ENCODE measurements around the gene CEP76. TPM values are rescaled to one million over a fixed set of nuclear protein-coding genes. Genes with fewer than 3 reads are reported as not detected.

CEP76 gene
- total and polyA plus RNA-seq, 11 donors, result 1.3 to 7.9 (median 4.3) TPM

DNA sequence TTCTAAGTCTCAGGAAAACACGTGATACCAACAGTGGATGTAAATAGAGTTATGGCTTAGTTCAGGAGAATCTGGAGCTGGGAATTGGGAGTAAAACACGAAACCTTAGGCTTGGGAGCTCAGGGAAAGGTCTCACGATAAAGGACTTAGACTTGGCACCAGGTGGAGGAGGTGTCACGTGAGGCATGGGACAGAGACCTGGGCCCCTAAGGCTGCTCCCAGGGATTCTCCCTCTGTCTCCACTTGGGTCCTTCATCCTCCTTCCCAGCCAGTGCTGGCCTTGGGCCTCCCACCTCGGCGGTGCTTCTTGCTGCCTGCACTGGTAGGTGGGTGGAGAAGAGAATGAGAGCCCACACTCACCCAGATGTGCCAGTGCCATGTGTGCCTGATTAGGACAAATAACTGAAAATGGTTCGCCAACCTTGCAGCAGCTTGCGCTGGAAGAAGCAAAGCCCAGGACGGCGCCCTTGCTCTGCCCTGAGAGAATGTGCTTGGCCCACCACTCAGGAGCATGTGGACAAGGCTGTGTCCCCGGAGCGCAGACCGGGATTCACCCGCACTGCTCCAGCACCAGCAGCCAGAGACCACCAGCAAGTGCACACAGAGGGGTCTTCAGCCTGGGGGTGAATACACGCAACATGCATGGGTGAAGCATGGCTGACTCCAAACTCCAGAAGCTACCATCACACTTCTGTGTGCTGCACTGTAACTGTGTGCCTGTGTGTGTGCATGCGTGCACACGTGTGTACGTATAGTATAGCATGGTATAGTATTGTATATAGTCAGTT lies 48.4 kb upstream of the CEP76 start:
- Histone ChIP-seq H3K27me3 (no peaks in the 10 kb centered on the region), H3K36me3 (no peaks in the 10 kb centered on the region), H3K4me1 (no peaks in the 10 kb centered on the region), H3K9me3 (no peaks in the 10 kb centered on the region), H3K4me3 (no peak overlapping the region), H3K27ac (no peak overlapping the region)
- WGBS, 4 donors, result 86 to 94% (median 91%) methylated on average over 15 to 18 of the region's 18 CpGs
- TF ChIP-seq POLR2A (IDR thresholded peaks at IDR 0.05) (no peak), CTCF (IDR thresholded peaks at IDR 0.05) (no peak)
- intact Hi-C loops (cut with DNase I), result no loop called here
- no peak for ATAC-seq
- no peak for DNase-seq

DNA sequence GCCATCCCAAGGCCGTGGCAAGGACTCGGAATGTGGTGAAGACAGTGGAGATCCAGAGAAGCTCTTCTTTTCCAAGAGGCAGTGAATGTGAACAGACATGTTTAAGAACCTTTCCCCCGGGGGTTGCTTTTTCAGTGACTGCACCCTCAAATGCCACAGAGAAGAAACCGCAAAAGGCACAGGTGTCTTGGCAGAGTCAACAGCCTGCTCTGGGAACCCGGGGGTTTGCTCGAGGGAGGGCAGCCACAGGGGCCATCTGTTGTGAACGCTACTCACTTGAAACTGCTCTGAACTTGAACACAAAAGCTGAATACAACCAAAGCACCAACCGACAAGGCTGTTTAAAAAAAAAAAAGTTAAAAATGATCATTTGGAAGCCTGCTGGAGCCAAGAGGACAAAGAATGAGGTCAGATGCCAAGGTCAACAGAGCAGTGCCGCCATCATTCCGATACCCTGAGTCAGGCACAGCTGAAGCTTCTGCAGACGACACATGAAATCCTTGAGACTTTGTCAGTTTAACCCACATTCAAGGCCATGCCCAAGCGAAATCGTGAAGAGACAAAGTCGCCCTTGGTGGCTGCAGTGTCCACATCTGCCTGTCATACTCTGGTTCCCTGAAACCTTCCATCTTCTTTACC lies 47.7 kb upstream of the CEP76 start:
- Histone ChIP-seq H3K4me1 (no peaks in the 10 kb centered on the region), H3K9me3 (no peaks in the 10 kb centered on the region), H3K4me3 (no peak overlapping the region), H3K27ac (no peak overlapping the region), H3K36me3 (no peaks in the 10 kb centered on the region), H3K27me3 (no peaks in the 10 kb centered on the region)
- no peak for TF ChIP-seq CTCF (IDR thresholded peaks at IDR 0.05)
- TF ChIP-seq POLR2A (IDR thresholded peaks at IDR 0.05), result no peak
- ATAC-seq (no peak), DNase-seq (no peak)
- intact Hi-C loops (cut with DNase I), result no loop called here
- WGBS, 4 donors, result 78 to 83% (median 82%) methylated on average over 14 of the region's 14 CpGs

- WGBS, 4 donors, result 73 to 84% (median 76%) methylated on average over 13 of the region's 13 CpGs
- H3K36me3 ChIP-seq, result no peaks in the 10 kb centered on the region
- no peak overlapping the region for H3K27ac ChIP-seq
- intact Hi-C loops (cut with DNase I), result loop anchor here in 3 of 10 donors (5.0 to 10.0 kb wide), 3 partner anchors 143 to 183 kb away; no protein-coding TSS in a partner anchor
- H3K9me3 ChIP-seq, result no peaks in the 10 kb centered on the region
- H3K4me3 ChIP-seq, result no peak overlapping the region
- H3K27me3 ChIP-seq, result no peaks in the 10 kb centered on the region
- TF ChIP-seq CTCF (IDR thresholded peaks at IDR 0.05), result no peak
- no peak for TF ChIP-seq POLR2A (IDR thresholded peaks at IDR 0.05)
- no peaks in the 10 kb centered on the region for H3K4me1 ChIP-seq
- DNase-seq (no peak), ATAC-seq (no peak)
Measured at GRCh38 chr18:12749121-12749520, 46.6 kb upstream of the CEP76 start.

DNA sequence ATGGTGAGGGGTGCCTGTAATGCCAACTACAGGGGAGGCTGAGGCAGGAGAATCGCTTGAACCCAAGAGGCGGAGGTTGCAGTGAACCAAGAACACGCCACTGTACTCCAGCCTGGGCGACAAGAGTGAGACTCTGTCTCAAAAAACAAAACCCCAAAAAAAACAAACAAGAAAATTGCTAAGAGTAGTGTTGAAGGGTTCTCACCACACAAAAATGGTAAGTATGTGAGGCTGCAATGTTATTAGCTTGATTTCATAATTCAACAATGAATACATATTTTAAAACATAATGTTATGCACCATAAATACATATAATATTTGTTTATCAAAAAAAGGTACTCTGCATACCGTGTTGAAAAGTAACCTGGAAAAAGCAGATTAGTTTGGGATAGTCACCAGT lies 46.1 kb upstream of the CEP76 start:
- Histone ChIP-seq H3K27me3 (no peaks in the 10 kb centered on the region), H3K27ac (no peak overlapping the region), H3K9me3 (no peaks in the 10 kb centered on the region), H3K4me3 (no peak overlapping the region), H3K4me1 (no peaks in the 10 kb centered on the region), H3K36me3 (no peaks in the 10 kb centered on the region)
- no peak for ATAC-seq
- DNase-seq, result no peak
- 85 to 90% (median 89%) methylated on average over 5 of the region's 5 CpGs for WGBS, 4 donors
- intact Hi-C loops (cut with DNase I), result loop anchor here in 3 of 10 donors (5.0 to 10.0 kb wide), 3 partner anchors 144 to 184 kb away; no protein-coding TSS in a partner anchor
- no peak for TF ChIP-seq POLR2A (IDR thresholded peaks at IDR 0.05)
- no peak for TF ChIP-seq CTCF (IDR thresholded peaks at IDR 0.05)
